IPS-15b (cell line): ENCODE results near the gene MEF2D.
A peak's percentile ranks its signal among the peaks of the same experiment; 100 is the strongest.

Experiments used
- H3K27me3 ChIP-seq: one replicate; pipeline ENCODE4 v1.6.1; 2013; ENCODE audit warnings: low read length; ENCODE audit not compliant: control insufficient read depth, insufficient read depth
- H3K36me3 ChIP-seq: one replicate; pipeline ENCODE4 v1.6.1; 2013; ENCODE audit warnings: low read length; ENCODE audit not compliant: control insufficient read depth, insufficient read depth
- H3K4me1 ChIP-seq: one replicate; pipeline ENCODE4 v1.6.1; 2013; ENCODE audit warnings: mild to moderate bottlenecking, low read length; ENCODE audit not compliant: control insufficient read depth, insufficient read depth
- H3K4me3 ChIP-seq: one replicate; pipeline ENCODE4 v1.5.1; 2013; ENCODE audit warnings: low read depth, low read length
- H3K9ac ChIP-seq: one replicate; pipeline ENCODE4 v1.6.1; 2013; ENCODE audit warnings: low read depth, mild to moderate bottlenecking, low read length
- H3K9me3 ChIP-seq: one replicate; pipeline ENCODE4 v1.6.1; 2013; ENCODE audit warnings: mild to moderate bottlenecking, low read length; ENCODE audit not compliant: control insufficient read depth, insufficient read depth

Gene MEF2D

DNA sequence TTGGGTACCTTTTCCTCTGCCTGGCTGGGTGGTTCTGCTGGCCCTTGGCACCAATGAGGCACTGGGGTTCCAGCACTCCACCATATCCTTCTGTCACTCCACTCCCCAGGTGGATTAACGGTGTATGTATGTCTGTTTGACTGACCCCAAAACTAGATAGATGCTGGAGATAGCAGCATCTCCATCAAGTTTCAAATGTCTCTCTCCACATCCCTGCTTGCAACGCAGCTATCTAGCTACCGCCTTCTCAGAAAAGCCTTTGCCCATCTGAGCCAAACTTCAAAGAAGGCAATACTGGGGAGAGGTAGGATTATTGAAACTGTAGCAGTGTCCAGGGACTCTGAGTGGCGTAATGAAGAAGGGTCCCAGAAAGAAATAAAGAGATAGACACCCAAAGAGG is 67.5 kb downstream of the MEF2D start:
- H3K36me3 ChIP-seq: no peaks in the 10 kb centered on the region
- H3K27me3 ChIP-seq: peaks cover 98% of the 10 kb centered on the region
- H3K9me3 ChIP-seq: no peaks in the 10 kb centered on the region
- H3K4me3 ChIP-seq: peak overlapping the region; percentile 28
- peaks cover 22% of the 10 kb centered on the region for H3K4me1 ChIP-seq
- H3K9ac ChIP-seq: no peak overlapping the region

DNA sequence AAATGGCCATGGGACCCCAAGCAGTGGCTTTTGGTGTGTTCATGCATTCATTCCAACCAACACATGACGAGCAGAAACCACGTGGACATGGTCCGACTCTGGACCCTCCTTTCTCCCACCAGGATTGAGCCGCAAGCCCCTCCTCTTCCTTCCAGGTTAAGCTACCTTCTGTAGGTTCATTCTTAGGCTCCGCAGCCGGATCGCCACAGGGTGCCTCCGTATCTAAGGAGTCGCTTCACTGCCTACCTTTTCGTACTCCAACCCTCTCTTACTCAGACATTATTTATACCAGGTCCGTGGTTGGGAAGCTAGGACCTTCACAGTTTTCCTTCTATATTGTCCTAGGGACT is 67.9 kb downstream of the MEF2D start:
- no peak overlapping the region for H3K9ac ChIP-seq
- H3K9me3 ChIP-seq: no peaks in the 10 kb centered on the region
- peak overlapping the region; percentile 28 for H3K4me3 ChIP-seq
- H3K4me1 ChIP-seq: peaks cover 22% of the 10 kb centered on the region
- no peaks in the 10 kb centered on the region for H3K36me3 ChIP-seq
- H3K27me3 ChIP-seq: peaks cover 98% of the 10 kb centered on the region

DNA sequence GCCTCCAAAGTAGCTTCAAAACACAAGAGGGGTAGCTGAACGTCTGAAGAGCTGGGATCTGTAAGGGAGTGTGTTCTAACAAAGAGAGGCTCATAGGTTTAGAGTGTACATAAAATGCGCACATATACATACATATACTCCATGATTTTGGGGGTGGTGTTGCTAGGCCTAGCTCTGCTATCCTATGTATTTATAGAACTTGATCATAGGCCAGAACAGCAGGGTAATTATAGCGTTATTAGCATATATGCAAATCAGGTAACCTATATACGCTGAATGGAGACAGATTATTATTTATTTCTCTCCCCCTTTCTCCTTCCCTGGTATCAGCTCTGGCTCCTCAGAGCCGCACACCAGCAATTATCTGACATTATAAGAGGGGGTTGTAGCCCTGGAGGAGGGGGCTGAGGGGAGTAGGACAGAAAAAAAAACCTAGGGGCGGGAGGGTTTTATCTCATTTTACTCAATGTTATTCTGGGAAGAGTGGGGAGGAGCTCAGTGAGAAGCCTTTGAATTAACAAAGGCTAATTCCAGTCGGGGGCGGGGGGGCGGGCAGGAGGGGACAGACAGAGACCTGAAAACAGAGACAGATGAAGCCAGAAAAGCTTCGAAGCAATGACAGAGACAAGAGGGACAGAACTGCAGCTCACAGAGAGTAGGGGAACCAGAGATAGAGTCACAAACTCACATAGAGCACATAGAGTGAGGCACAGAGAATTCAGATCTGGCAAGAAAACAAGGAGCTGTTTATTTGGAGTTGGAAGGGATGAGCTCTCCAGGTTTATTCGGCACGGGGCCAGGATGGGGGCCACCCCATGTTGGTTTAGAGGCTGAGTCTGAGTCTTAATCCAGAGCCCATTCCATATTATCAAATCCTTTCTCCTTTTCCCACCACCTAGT is 68.6 kb downstream of the MEF2D start:
- H3K9ac ChIP-seq: no peak overlapping the region
- H3K9me3 ChIP-seq: no peaks in the 10 kb centered on the region
- peaks cover 22% of the 10 kb centered on the region for H3K4me1 ChIP-seq
- H3K4me3 ChIP-seq: peak overlapping the region; percentile 28
- peaks cover 98% of the 10 kb centered on the region for H3K27me3 ChIP-seq
- no peaks in the 10 kb centered on the region for H3K36me3 ChIP-seq

DNA sequence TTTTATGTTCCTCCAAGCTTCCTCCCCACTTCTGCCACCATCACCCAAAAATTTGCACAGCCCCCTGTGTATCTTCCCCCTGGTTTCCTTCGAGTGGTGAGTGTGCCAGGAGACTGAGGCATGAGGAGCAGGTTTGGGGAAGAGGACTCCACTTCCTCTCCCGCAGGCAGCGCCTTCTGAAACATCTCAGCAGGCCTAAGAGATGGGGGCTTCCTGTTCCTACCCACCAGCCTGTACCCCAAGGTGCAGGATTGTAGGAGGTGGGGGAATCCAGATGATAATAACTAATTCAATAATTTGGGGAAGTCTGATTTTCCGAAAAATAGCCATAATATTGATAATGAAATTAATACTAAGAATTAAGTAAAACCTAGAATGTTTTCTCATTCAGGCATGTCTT is 69.2 kb downstream of the MEF2D start:
- Histone ChIP-seq H3K9me3 (no peaks in the 10 kb centered on the region), H3K36me3 (no peaks in the 10 kb centered on the region), H3K4me3 (peak overlapping the region; percentile 22), H3K9ac (no peak overlapping the region), H3K4me1 (peaks cover 22% of the 10 kb centered on the region), H3K27me3 (peaks cover 98% of the 10 kb centered on the region)

GRCh38 chr1:156430866-156431265 is 69.7 kb downstream of the MEF2D start:
- H3K4me1 ChIP-seq: peaks cover 22% of the 10 kb centered on the region
- no peaks in the 10 kb centered on the region for H3K36me3 ChIP-seq
- no peak overlapping the region for H3K9ac ChIP-seq
- no peaks in the 10 kb centered on the region for H3K9me3 ChIP-seq
- peaks cover 99% of the 10 kb centered on the region for H3K27me3 ChIP-seq
- no peak overlapping the region for H3K4me3 ChIP-seq

DNA sequence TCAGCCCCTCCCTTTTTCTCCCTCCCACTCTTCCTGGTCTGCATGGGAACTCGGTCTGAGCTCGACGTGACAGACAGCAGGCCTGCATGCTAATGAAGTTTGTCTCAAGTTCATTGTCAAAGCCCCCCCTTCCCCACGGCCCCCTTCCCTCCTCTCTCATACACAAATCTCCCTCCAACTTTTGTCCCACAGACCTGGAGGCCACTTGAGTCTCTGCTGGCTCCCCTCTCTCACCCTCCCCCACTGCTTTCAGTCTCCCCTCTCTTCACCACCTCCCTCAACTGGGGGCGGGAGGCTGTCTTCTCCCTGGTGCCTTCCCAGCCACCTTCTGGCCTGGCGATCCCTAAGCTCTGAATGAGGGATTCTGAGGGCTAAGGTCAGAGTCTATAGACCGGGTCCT is 70.3 kb downstream of the MEF2D start:
- Histone ChIP-seq H3K9ac (no peak overlapping the region), H3K9me3 (no peaks in the 10 kb centered on the region), H3K36me3 (no peaks in the 10 kb centered on the region), H3K4me3 (no peak overlapping the region), H3K27me3 (peaks cover 99% of the 10 kb centered on the region), H3K4me1 (peaks cover 22% of the 10 kb centered on the region)

- Histone ChIP-seq H3K9ac (no peak overlapping the region), H3K27me3 (peaks cover 99% of the 10 kb centered on the region), H3K4me1 (peaks cover 22% of the 10 kb centered on the region)
Observed at GRCh38 chr1:156429313-156430060, 71.1 kb downstream of the MEF2D start.

GRCh38 chr1:156428746-156429288 is 71.8 kb downstream of the MEF2D start:
- Histone ChIP-seq H3K9me3 (no peaks in the 10 kb centered on the region), H3K4me3 (peak overlapping the region; percentile 24), H3K27me3 (peaks cover 99% of the 10 kb centered on the region), H3K36me3 (no peaks in the 10 kb centered on the region), H3K9ac (no peak overlapping the region), H3K4me1 (peaks cover 22% of the 10 kb centered on the region)

More at GRCh38 chr1:156429313-156430060, 71.1 kb downstream of the MEF2D start:
- H3K36me3 ChIP-seq: no peaks in the 10 kb centered on the region
- H3K4me3 ChIP-seq: peak overlapping the region; percentile 24
- no peaks in the 10 kb centered on the region for H3K9me3 ChIP-seq

DNA sequence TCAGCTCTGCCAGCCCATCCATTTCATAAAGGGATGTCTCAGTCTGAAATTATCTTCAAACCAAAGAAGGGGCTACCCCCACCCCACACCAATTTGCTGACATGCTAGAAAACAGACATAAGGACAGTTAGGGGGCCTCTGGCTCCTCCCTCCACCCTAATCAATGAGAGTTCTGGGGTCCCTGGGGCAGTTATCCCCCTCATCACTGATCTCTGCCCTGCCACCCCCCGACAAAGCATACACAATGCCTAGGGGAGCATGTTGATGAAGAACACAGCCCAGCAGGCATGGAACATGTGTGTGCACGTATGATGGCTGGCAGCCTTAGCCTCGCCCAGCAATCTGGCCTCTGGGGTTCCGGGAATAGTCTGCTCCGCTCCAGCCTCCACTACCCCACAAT is 72.6 kb downstream of the MEF2D start:
- Histone ChIP-seq H3K4me3 (no peak overlapping the region), H3K9ac (no peak overlapping the region), H3K36me3 (no peaks in the 10 kb centered on the region), H3K4me1 (peaks cover 24% of the 10 kb centered on the region), H3K27me3 (peaks cover 99% of the 10 kb centered on the region), H3K9me3 (no peaks in the 10 kb centered on the region)

- H3K36me3 ChIP-seq: no peaks in the 10 kb centered on the region
- no peak overlapping the region for H3K9ac ChIP-seq
- no peak overlapping the region for H3K4me3 ChIP-seq
- no peaks in the 10 kb centered on the region for H3K9me3 ChIP-seq
- H3K4me1 ChIP-seq: peaks cover 18% of the 10 kb centered on the region
- peaks cover 96% of the 10 kb centered on the region for H3K27me3 ChIP-seq
Observed at GRCh38 chr1:156425943-156426342, 74.6 kb downstream of the MEF2D start.

- H3K4me1 ChIP-seq: peaks cover 15% of the 10 kb centered on the region
- no peak overlapping the region for H3K4me3 ChIP-seq
- no peaks in the 10 kb centered on the region for H3K36me3 ChIP-seq
- no peak overlapping the region for H3K9ac ChIP-seq
- H3K9me3 ChIP-seq: no peaks in the 10 kb centered on the region
- H3K27me3 ChIP-seq: peaks cover 97% of the 10 kb centered on the region
Observed at GRCh38 chr1:156424806-156425432, 75.7 kb downstream of the MEF2D start.
